Astrocyte (in vitro differentiated cells and primary cell): ENCODE measurements around the gene LMAN1L.

ENCODE experiments used
- EZH2 ChIP-seq: IDR thresholded peaks from 2 replicates; pipeline ENCODE4 v1.6.1; 2012; ENCODE audit warnings: mild to moderate bottlenecking, low read length, inconsistent platforms; ENCODE audit not compliant: insufficient read depth
- TF ChIP-seq, protein P1 (sequence below): IDR thresholded peaks from 2 replicates; pipeline ENCODE4 v1.5.1; 2011; ENCODE audit warnings: low read depth, mild to moderate bottlenecking, inconsistent platforms, low read length, moderate library complexity; ENCODE audit not compliant: insufficient read depth

DNA sequence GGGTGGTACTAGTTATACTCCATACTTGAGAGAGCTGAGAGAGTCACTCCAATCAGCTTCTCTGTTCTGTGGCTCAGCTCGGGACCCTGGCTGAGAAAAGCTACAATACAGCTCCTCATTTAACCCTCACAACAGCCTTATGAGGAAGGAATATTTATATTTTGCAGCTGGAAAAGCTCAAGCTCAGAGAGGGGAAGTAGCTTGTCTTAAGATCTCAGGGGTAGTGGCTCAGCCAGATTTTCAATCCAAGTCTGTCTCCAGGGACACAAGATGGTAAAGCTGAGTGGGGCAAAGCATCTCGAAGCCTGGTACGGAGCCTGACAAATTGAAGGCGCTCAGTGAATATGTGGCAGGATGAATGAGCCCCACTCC lies 45.7 kb downstream of the LMAN1L start:
- TF ChIP-seq, protein P1, sequence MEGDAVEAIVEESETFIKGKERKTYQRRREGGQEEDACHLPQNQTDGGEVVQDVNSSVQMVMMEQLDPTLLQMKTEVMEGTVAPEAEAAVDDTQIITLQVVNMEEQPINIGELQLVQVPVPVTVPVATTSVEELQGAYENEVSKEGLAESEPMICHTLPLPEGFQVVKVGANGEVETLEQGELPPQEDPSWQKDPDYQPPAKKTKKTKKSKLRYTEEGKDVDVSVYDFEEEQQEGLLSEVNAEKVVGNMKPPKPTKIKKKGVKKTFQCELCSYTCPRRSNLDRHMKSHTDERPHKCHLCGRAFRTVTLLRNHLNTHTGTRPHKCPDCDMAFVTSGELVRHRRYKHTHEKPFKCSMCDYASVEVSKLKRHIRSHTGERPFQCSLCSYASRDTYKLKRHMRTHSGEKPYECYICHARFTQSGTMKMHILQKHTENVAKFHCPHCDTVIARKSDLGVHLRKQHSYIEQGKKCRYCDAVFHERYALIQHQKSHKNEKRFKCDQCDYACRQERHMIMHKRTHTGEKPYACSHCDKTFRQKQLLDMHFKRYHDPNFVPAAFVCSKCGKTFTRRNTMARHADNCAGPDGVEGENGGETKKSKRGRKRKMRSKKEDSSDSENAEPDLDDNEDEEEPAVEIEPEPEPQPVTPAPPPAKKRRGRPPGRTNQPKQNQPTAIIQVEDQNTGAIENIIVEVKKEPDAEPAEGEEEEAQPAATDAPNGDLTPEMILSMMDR, result no peak
- TF ChIP-seq EZH2, result no peak
